PFSK-1 (cell line): ENCODE results near the gene IGFL4.

ENCODE experiments used
- FOXP2 ChIP-seq: optimal IDR thresholded peaks from 2 replicates; pipeline ENCODE3; 2011; ENCODE audit warnings: borderline replicate concordance, control low read depth, inconsistent platforms; ENCODE audit not compliant: insufficient read depth; ENCODE audit errors: extremely low read length, extremely low read depth
- POLR2AphosphoS5 ChIP-seq: IDR thresholded peaks from 2 replicates; pipeline ENCODE4 v1.6.1; 2012; ENCODE audit warnings: low read depth, mild to moderate bottlenecking, control low read depth, low read length, moderate library complexity
- SIN3A ChIP-seq: IDR thresholded peaks from 2 replicates; pipeline ENCODE4 v1.6.1; 2012; ENCODE audit warnings: mild to moderate bottlenecking, low read length, moderate library complexity, borderline replicate concordance; ENCODE audit not compliant: insufficient read depth
- TAF1 ChIP-seq: IDR thresholded peaks from 2 replicates; pipeline ENCODE4 v1.6.1; 2012; ENCODE audit warnings: low read length, control low read depth, borderline replicate concordance; ENCODE audit not compliant: insufficient read depth
- TF ChIP-seq, protein P1 (sequence below), 2 experiments: IDR thresholded peaks; 2 replicates each; pipeline versions ENCODE4 v1.6.1 to v1.8.0; 2011 to 2012; ENCODE audit warnings: low read depth in 2 of 2, low read length in 2 of 2, control low read depth in 1 of 2, inconsistent platforms in 1 of 2, mild to moderate bottlenecking in 1 of 2, moderate library complexity in 1 of 2; ENCODE audit not compliant: insufficient read depth in 1 of 2

The IGFL4 gene

DNA sequence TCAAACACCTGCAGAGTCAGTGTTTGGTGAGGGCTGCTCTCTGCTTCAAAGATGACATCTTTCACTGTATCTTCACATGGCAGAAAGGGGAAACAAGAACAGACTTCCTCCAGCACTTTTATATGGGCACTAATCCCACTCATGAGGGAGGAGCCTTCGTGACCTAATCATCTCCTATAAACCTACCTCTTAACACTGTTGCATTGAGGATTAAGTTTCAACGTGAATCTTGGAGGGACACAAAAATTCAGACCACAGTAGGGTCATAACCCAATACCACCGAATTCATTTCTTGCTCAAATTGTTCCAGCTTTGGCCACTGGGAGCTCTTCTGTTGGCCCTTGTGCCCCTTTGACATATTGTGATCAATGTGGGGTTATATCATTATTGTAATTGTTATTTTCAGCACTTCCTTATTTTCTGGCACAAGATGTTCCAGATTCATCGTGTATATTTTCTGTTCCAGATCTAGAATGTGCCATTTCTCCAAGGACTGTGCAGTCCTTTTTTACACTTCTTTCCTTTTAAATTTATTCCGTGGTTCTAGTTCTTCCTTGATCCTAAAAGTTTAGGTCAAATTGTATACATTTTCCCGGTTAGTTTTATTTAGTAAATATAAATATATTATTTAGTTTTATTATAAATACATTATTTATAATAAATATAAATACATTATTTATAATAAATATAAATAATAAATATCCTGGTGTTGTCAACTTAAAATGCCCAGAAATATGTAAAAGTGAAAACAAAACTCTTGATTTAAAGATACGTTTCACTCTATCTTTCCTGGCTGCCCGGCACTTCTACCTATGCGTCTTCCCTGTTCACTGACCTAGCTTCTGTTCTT is 35.5 kb upstream of the IGFL4 start:
- TF ChIP-seq POLR2AphosphoS5 (no peak), SIN3A (no peak), FOXP2 (no peak), TAF1 (no peak)
- TF ChIP-seq, protein P1, sequence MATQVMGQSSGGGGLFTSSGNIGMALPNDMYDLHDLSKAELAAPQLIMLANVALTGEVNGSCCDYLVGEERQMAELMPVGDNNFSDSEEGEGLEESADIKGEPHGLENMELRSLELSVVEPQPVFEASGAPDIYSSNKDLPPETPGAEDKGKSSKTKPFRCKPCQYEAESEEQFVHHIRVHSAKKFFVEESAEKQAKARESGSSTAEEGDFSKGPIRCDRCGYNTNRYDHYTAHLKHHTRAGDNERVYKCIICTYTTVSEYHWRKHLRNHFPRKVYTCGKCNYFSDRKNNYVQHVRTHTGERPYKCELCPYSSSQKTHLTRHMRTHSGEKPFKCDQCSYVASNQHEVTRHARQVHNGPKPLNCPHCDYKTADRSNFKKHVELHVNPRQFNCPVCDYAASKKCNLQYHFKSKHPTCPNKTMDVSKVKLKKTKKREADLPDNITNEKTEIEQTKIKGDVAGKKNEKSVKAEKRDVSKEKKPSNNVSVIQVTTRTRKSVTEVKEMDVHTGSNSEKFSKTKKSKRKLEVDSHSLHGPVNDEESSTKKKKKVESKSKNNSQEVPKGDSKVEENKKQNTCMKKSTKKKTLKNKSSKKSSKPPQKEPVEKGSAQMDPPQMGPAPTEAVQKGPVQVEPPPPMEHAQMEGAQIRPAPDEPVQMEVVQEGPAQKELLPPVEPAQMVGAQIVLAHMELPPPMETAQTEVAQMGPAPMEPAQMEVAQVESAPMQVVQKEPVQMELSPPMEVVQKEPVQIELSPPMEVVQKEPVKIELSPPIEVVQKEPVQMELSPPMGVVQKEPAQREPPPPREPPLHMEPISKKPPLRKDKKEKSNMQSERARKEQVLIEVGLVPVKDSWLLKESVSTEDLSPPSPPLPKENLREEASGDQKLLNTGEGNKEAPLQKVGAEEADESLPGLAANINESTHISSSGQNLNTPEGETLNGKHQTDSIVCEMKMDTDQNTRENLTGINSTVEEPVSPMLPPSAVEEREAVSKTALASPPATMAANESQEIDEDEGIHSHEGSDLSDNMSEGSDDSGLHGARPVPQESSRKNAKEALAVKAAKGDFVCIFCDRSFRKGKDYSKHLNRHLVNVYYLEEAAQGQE (IDR thresholded peaks at IDR 0.05; ENCODE audit: insufficient read depth in 1 of 2, low read depth in 2 of 2, low read length in 2 of 2), result no peak

DNA sequence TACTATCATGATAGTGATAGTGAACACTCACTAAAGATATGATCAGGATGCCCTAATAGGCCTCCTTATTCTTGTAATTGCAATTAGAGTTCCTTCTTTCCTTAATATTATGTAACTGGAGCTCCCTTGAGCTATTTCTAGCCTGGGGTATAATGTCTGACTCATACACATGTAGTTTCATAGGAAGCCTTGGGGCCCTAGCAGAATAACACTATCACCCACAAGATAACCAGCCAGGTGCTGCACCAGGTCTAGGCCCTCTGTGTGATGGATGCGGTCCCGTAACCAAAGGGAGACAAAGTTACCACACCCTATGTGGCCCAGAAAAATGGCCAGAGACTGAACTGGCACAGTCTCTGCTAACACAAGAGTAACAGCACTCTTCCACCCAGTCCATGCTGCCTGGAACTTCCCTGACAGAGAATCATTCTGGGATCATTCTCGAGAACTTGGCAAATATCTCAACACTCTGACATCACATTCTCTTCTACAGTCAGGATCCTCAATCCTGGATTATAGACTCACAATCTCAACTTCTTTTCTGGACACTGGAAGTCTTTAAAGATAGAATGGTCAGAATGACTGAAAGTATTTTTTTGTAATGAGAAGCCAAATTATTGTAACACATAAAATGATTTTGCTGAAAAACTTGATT is 32.6 kb upstream of the IGFL4 start:
- TF ChIP-seq TAF1 (no peak), FOXP2 (no peak), SIN3A (no peak), POLR2AphosphoS5 (no peak)

DNA sequence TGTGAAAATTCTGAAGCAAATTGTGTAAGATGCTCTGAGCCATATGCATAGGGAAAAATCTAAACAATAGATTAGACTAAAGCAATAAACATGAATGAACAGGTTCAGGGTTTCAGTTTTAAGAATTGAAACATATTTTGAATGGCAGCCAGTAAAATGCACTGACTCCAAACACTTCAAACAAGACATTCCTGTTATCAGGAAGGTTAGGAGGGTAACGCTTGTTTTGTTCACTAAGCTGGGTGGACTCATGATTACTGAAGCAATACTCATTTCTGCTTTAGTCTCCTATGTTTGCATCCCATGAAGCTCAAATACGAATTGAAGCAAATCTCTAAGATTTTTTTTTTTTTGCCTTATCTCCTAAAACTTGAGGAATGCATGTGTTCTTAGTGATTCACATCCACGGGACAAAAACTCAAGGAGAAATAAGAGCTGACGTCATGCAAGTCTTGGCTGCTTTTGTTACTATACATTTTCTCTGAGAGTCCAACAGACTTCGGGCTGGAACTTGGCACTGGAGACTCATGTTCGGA is 29.1 kb upstream of the IGFL4 start:
- no peak for TF ChIP-seq TAF1
- no peak for TF ChIP-seq FOXP2
- TF ChIP-seq SIN3A, result no peak
- TF ChIP-seq, protein P1 (IDR thresholded peaks at IDR 0.05; ENCODE audit: insufficient read depth in 1 of 2, low read depth in 2 of 2, low read length in 2 of 2), result no peak
- no peak for TF ChIP-seq POLR2AphosphoS5

DNA sequence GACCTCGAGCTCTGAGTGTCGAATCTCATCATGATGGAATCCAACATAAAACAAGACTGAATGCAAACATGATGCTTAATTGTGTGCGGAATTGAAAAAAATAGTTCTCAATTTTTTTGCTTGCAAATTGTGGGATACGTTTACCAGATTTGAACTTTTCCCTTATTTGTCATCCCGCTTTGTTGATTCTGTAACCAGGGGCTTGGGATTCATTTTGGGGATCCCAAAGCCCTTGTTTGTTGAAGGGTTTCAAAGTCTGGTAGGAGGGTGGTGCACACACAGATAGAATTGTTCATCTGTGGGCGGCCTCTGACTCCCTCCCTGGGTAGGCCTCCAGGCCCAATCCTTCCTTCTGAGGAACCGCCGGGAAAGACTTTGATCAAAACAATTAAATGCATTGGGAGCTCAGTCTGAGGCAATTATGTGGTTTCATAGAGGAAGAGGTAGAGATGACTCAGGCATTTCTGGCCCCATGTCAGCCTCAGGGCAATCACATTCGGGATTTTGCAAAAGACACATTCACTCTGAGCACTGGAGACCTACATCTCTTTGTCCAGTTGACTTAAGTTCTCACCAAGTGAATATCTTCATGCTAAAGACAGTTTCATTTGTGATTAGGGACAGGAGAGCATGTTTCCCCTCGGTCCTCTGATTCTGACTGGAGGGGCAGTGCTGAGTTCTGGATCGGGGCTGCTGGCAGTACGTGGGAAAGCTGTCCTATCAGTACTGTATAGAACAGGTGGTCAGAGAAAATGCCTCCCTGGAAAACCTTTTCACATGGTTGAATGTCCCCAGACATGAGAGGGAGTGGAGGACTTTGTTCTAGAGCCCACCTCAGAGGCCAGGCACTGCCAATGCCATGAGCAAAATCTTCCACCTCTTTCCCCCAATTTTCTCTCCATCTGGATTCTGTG is 27.8 kb upstream of the IGFL4 start:
- TF ChIP-seq SIN3A (no peak), POLR2AphosphoS5 (no peak), TAF1 (no peak), FOXP2 (no peak)
- TF ChIP-seq, protein P1 (IDR thresholded peaks at IDR 0.05; ENCODE audit: insufficient read depth in 1 of 2, low read depth in 2 of 2, low read length in 2 of 2), result no peak

DNA sequence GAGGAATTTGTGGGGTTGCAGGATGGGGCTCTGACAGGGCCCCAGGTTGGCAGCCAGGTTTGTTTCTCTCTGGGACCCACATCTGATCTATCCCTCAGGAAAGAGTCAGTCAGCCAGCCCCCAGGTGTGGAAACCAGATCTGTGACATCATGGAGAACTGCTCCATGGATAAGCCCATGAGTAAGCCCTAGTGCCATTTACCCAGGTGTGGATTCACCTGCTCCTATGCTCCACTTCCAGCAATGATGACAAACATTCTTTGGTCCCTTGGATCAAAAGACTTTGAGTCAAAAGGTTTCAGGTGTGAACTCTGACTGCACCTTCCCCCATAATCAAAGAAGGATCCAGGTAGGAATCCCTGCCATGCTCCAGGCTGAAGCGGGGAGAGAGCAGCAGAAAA is 26.9 kb upstream of the IGFL4 start:
- TF ChIP-seq SIN3A (no peak), FOXP2 (no peak), POLR2AphosphoS5 (no peak), TAF1 (no peak)
- TF ChIP-seq, protein P1 (IDR thresholded peaks at IDR 0.05; ENCODE audit: insufficient read depth in 1 of 2, low read depth in 2 of 2, low read length in 2 of 2), result no peak
